Uterus (tissue), 4 donors: ENCODE data around the gene SGO1. TPM values are rescaled to one million over a fixed set of nuclear protein-coding genes. Genes with fewer than 3 reads are reported as not detected.
A peak's percentile ranks its signal among the peaks of the same experiment; 100 is the strongest.

Source experiments
- DNase-seq, 2 donors: peaks; one replicate each; pipeline ENCODE4 v3.0.0-alpha.2; 2019 to 2020
- H3K27ac ChIP-seq, 2 donors: fragments of 200-600 bp; sonication (generic); 1 replicate in 1 of 2; 2 replicates in 1 of 2; pipeline ENCODE4 v1.5.1; 2016 to 2018
- H3K27me3 ChIP-seq, 2 donors: fragments of 200-600 bp; sonication (generic); one replicate each; pipeline ENCODE4 v1.5.1; 2018 to 2019; ENCODE audit warnings: control low read depth in 1 of 2
- H3K36me3 ChIP-seq, 2 donors: fragments of 200-600 bp; sonication (generic); one replicate each; pipeline ENCODE4 v1.5.1; 2019; ENCODE audit warnings: control low read depth in 1 of 2
- H3K4me1 ChIP-seq, 2 donors: fragments of 200-600 bp; sonication (generic); one replicate each; pipeline ENCODE4 v1.5.1; 2018 to 2019; ENCODE audit warnings: control low read depth in 1 of 2
- H3K4me3 ChIP-seq, 2 donors: fragments of 200-600 bp; sonication (generic); 1 replicate in 1 of 2; 2 replicates in 1 of 2; pipeline ENCODE4 v1.5.1; 2018 to 2019; ENCODE audit warnings: mild to moderate bottlenecking in 1 of 2
- H3K9me3 ChIP-seq, 2 donors: fragments of 200-600 bp; sonication (generic); one replicate each; pipeline ENCODE4 v1.5.1; 2019; ENCODE audit warnings: control low read depth in 1 of 2
- POLR2A ChIP-seq, 2 donors: fragments of 450-650 bp; IDR thresholded peaks; one replicate each; pipeline ENCODE4 v1.6.1; 2016; ENCODE audit warnings: antibody characterized with exemption in 2 of 2, mild to moderate bottlenecking in 1 of 2, moderate library complexity in 1 of 2
- intact Hi-C: fragments of 100-400 bp; cut with DNase I; formaldehyde crosslinking; loops from one replicate; pipeline ENCODE4 v1.15.1; 2023; ENCODE audit warnings: low total_unique reads
- total RNA-seq, 4 donors: library from RNA; depleted of rRNA in 3 of 4; stranded (reverse); fragments of >200 nt in 3 of 4; gene quantifications; one replicate each; pipeline versions ENCODE4 v1.1.0 to v1.2.4, GENCODE V29; 2014 to 2023
- TF ChIP-seq, protein P1 (sequence below), 4 experiments: fragments of 200-600 bp in 2 of 4; fragments of 450-650 bp in 2 of 4; sonication (generic) in 2 of 4; IDR thresholded peaks; one replicate each; pipeline ENCODE4 v1.5.1; 2016 to 2019; ENCODE audit warnings: antibody characterized with exemption in 4 of 4, mild to moderate bottlenecking in 2 of 4, moderate library complexity in 1 of 4
- donor health status: DM: yes; HTN: yes; CAD: no.

SGO1 gene
- total RNA-seq: 1 to 10 TPM in 1 of 4 donors, not detected in 3; 7.2 TPM

GRCh38 chr3:20185679-20186599 is at the start of gene SGO1:
Gene SGO1, minus strand, starts transcription at chr3:20186206. Its CDS starts 2,179 bp downstream, at chr3:20184027.
- peak within 1 kb of the TSS; percentile 50 to 67 for H3K4me3 ChIP-seq
- no peaks in the 10 kb centered on the region for H3K36me3 ChIP-seq
- no peaks in the 10 kb centered on the region for H3K27me3 ChIP-seq
- intact Hi-C loops: no loop called here
- H3K9me3 ChIP-seq: no peaks in the 10 kb centered on the region
- no peaks in the 10 kb centered on the region for H3K4me1 ChIP-seq
- peak within 1 kb of the TSS; percentile 94 to 95 for H3K27ac ChIP-seq
- DNase-seq: peak; percentile 99
- TF ChIP-seq, protein P1, sequence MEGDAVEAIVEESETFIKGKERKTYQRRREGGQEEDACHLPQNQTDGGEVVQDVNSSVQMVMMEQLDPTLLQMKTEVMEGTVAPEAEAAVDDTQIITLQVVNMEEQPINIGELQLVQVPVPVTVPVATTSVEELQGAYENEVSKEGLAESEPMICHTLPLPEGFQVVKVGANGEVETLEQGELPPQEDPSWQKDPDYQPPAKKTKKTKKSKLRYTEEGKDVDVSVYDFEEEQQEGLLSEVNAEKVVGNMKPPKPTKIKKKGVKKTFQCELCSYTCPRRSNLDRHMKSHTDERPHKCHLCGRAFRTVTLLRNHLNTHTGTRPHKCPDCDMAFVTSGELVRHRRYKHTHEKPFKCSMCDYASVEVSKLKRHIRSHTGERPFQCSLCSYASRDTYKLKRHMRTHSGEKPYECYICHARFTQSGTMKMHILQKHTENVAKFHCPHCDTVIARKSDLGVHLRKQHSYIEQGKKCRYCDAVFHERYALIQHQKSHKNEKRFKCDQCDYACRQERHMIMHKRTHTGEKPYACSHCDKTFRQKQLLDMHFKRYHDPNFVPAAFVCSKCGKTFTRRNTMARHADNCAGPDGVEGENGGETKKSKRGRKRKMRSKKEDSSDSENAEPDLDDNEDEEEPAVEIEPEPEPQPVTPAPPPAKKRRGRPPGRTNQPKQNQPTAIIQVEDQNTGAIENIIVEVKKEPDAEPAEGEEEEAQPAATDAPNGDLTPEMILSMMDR (IDR thresholded peaks at IDR 0.05): peak in 1 of 4 experiments; percentile 3
- TF ChIP-seq POLR2A (IDR thresholded peaks at IDR 0.05): peak; percentile 80 to 88

GRCh38 chr3:20235796-20236195 is 49.8 kb upstream of the SGO1 start:
- TF ChIP-seq, protein P1 (IDR thresholded peaks at IDR 0.05): no peak
- no peak for TF ChIP-seq POLR2A (IDR thresholded peaks at IDR 0.05)
- no peaks in the 10 kb centered on the region for H3K36me3 ChIP-seq
- no peak for DNase-seq
- no peaks in the 10 kb centered on the region for H3K9me3 ChIP-seq
- no peaks in the 10 kb centered on the region for H3K4me1 ChIP-seq
- no peak overlapping the region for H3K27ac ChIP-seq
- H3K4me3 ChIP-seq: no peak overlapping the region
- no peaks in the 10 kb centered on the region for H3K27me3 ChIP-seq
- intact Hi-C loops: no loop called here

DNA sequence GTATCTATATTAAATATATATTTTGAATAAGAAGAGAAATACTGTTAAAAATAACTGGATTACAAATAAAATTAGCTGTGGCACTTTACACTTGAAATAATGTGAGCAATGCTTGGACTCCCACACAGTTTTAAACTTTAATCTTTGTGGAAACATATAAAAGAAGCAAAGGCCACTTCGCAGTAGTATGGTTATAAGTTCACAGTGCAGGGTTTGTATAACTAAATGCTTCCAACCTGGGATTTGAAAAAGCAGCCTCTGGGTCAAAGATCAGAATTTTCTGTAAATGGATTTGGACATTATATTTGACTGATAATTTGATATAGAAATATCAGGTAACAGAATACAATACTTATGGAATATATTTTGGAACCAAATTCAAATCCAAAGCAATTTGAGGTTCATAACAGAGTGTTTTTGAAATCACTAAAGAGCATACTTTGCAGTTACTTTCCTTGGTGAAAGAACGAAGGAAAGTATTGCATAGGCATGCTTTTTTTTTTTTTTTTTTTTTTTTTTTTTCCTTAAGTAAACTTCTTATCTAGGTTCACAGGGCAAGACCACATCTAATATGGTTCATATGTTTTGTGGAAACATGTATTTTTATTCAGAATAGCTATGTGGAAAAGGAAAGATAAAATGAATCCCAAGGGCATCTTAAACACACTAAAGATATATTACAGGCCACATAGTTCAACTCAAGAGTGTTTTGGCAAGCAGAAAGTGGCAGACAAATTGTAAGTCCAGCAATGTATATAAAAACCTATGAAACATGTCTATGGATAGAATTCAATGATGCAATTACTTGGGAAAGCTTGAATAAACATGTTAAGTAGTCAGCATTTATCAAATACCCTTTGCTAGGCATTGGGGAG is 47.1 kb upstream of the SGO1 start:
- Histone ChIP-seq H3K27me3 (no peaks in the 10 kb centered on the region), H3K4me3 (no peak overlapping the region), H3K36me3 (no peaks in the 10 kb centered on the region), H3K9me3 (no peaks in the 10 kb centered on the region), H3K27ac (no peak overlapping the region), H3K4me1 (no peaks in the 10 kb centered on the region)
- intact Hi-C loops: no loop called here
- DNase-seq: no peak
- TF ChIP-seq, protein P1 (IDR thresholded peaks at IDR 0.05): no peak
- no peak for TF ChIP-seq POLR2A (IDR thresholded peaks at IDR 0.05)

DNA sequence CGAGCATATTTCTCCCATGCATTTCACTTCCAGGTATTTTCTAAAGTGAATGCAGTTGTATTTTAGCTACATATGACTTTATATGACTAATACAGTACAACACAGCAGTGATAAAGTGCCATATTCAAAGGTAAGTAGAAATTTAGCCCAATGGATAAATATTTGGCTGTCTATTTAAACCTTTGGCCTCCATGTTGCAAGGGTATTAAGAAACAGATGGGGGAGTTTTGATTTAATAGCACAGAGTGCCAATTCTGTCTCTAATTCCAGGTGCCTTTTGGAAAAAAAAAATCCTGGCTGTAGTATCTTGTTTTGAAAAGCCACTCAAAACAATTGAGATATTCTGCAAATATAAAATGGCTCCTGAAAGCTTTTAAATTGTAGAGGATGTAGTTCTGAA is 44.9 kb upstream of the SGO1 start:
- Histone ChIP-seq H3K27me3 (no peaks in the 10 kb centered on the region), H3K9me3 (no peaks in the 10 kb centered on the region), H3K36me3 (no peaks in the 10 kb centered on the region), H3K4me1 (no peaks in the 10 kb centered on the region), H3K27ac (no peak overlapping the region), H3K4me3 (no peak overlapping the region)
- DNase-seq: no peak
- intact Hi-C loops: no loop called here
- TF ChIP-seq, protein P1 (IDR thresholded peaks at IDR 0.05): no peak
- no peak for TF ChIP-seq POLR2A (IDR thresholded peaks at IDR 0.05)
